Activated CD4-positive, alpha-beta T cell treated with anti-CD3 and anti-CD28 coated beads, Interleukin-2, amount 10 ng/mL, durations not matched to agents 7 days and 5 days (primary cell): ENCODE data around the gene MCM3AP. TPM values are rescaled to one million over a fixed set of nuclear protein-coding genes. Genes with fewer than 3 reads are reported as not detected.

Experiments
- CTCF ChIA-PET: fragments of 350-600 bp; sonication (Branson Sonifier 250); formaldehyde crosslinking; loops from one replicate; lab custom pipeline; 2021; ENCODE audit warnings: antibody characterized with exemption; lab: Charles Lee
- POLR2A ChIA-PET: fragments of 350-600 bp; sonication (Branson Sonifier 250); formaldehyde crosslinking; loops from one replicate; lab custom pipeline; 2021; ENCODE audit warnings: antibody characterized with exemption; lab: Charles Lee
- DNase-seq: peaks from one replicate; pipeline ENCODE4 v3.0.0-alpha.2; 2020
- H3K27ac Mint-ChIP-seq: one replicate; pipeline ENCODE4 v1.8.0; 2021; ENCODE audit warnings: mild to moderate bottlenecking, moderate library complexity, mixed read lengths
- H3K27me3 Mint-ChIP-seq: one replicate; pipeline ENCODE4 v1.8.0; 2021; ENCODE audit warnings: mixed read lengths
- H3K36me3 Mint-ChIP-seq: one replicate; pipeline ENCODE4 v1.8.0; 2021; ENCODE audit warnings: low read depth, mixed read lengths
- H3K4me1 Mint-ChIP-seq: one replicate; pipeline ENCODE4 v1.8.0; 2021; ENCODE audit warnings: mixed read lengths
- H3K4me3 Mint-ChIP-seq: one replicate; pipeline ENCODE4 v1.8.0; 2021; ENCODE audit warnings: mild to moderate bottlenecking, moderate library complexity, mixed read lengths
- H3K9me3 Mint-ChIP-seq: one replicate; pipeline ENCODE4 v1.8.0; 2021; ENCODE audit warnings: mixed read lengths
- total RNA-seq, 2 experiments: library from RNA; stranded (reverse); gene quantifications; one replicate each; pipeline ENCODE4 v1.2.3, GENCODE V29; 2021

Gene MCM3AP
- total RNA-seq, 2 experiments from 2014 or later: 94.5 to 118 TPM

DNA sequence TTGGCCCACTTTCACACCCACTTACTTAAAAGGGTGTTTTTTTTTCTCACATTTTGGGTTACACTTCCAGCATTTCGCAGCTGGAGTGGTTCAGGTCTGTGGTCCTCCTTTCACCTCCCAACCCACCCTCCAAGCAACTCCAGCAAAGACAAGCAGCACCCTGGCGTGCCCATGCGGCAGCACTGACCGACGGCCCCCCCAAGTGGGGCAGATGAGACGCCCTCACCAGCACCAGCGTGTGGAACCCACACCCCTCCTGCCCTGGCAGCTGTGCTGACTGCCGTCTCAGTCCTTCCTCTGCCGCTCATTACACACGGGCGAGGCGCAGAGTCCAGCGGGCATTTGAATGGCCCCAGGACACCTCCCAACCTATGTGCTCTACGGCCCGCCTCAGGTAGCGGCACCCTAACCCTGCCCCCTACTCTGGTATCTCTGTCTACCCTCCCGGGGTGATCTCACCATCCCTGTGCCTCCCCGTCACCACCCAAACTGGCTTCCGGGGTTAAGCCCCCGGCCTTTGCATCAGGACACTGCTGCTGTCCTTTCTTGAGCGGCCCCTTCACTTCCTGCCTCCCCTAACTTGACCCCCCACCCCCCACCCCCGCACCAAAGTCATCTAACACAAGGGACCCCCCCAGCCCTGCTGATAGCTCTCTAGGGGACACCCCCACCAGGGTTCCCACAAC is 67.8 kb downstream of the MCM3AP start:
- Mint-ChIP-seq H3K27me3 (no peaks in the 10 kb centered on the region), H3K9me3 (no peaks in the 10 kb centered on the region), H3K27ac (no peak overlapping the region), H3K36me3 (peaks cover 3% of the 10 kb centered on the region), H3K4me3 (no peak overlapping the region), H3K4me1 (peaks cover 3% of the 10 kb centered on the region)
- ChIA-PET CTCF (no interaction called here), POLR2A (no interaction called here)
- no peak for DNase-seq

DNA sequence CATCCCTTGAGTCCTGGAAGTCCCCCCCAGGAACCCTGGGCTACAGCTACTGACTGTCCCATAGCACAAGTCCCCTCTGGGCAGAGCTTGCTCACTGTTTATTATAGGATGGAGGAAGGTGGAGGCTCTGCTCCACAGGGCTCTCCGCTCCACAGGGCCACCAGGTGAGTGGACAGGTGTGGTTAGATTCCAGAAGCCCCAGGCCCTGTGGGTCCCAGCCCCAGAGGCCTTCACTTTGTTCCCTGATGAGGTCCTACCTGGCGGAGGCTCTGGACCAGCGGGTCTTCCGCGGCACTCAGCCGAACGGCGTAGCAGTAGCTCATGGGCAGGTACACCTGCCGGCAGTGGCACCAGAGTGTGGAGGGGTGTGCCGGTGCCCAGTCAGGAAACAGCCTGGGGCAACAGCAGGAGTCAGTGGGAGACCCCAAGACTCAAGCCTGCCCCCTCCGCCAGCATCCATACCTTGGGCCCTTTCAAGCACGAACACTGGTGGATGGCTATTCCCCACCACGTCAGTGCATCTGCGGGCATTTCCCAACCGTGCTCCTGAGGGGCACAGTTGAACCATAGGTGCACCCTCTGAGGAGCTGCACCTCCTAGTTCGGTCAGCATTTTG is 69.2 kb downstream of the MCM3AP start:
- ChIA-PET CTCF (interaction anchor here (0.9 kb wide), 2 partner anchors 9 to 38 kb away, joined by 3 read pairs; no protein-coding TSS in a partner anchor), POLR2A (no interaction called here)
- Mint-ChIP-seq H3K4me3 (no peak overlapping the region), H3K4me1 (peaks cover 3% of the 10 kb centered on the region), H3K36me3 (no peaks in the 10 kb centered on the region), H3K9me3 (no peaks in the 10 kb centered on the region), H3K27me3 (no peaks in the 10 kb centered on the region), H3K27ac (peak overlapping the region; percentile 28)
- no peak for DNase-seq

DNA sequence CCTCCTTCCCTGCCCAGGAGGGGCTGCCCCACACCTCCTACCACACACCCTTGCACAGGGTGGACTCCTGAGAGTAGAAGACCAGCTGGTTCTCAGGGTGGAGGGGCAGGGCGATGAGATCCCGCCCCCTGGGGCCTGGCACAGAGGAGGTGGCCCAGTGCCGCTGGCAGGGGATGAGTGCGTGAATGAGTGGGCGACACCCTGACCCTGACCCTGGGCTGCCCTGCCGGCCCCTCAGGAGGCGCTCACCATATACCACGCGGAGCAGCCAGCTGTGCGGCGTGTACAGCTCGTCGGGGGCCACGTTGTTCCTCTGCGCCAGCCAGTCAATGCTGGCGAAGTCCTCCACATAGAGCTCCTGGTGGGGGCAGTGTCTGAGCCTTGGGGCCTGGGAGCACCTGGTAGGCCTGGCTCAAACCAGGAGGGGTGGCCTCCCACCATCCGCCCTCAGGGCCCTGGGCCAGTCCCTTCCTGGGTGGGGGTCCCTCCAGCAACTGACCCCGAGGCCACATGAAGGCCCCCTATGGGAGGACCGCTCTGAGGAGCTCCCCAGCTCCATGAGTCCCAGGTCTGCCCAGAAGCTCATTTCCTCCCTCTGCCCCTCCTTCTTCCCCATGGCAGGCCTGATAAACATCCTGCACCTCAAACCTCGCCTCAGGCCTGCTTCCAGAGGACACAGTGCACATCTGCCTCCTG is 69.8 kb downstream of the MCM3AP start:
- no peaks in the 10 kb centered on the region for H3K27me3 Mint-ChIP-seq
- POLR2A ChIA-PET: no interaction called here
- peaks cover 3% of the 10 kb centered on the region for H3K4me1 Mint-ChIP-seq
- CTCF ChIA-PET: interaction anchor here (0.9 to 1.1 kb wide), 3 partner anchors 9 to 72 kb away, joined by 3 read pairs; no protein-coding TSS in a partner anchor
- H3K4me3 Mint-ChIP-seq: no peak overlapping the region
- no peak for DNase-seq
- no peaks in the 10 kb centered on the region for H3K9me3 Mint-ChIP-seq
- H3K27ac Mint-ChIP-seq: peak overlapping the region; percentile 28
- no peaks in the 10 kb centered on the region for H3K36me3 Mint-ChIP-seq

DNA sequence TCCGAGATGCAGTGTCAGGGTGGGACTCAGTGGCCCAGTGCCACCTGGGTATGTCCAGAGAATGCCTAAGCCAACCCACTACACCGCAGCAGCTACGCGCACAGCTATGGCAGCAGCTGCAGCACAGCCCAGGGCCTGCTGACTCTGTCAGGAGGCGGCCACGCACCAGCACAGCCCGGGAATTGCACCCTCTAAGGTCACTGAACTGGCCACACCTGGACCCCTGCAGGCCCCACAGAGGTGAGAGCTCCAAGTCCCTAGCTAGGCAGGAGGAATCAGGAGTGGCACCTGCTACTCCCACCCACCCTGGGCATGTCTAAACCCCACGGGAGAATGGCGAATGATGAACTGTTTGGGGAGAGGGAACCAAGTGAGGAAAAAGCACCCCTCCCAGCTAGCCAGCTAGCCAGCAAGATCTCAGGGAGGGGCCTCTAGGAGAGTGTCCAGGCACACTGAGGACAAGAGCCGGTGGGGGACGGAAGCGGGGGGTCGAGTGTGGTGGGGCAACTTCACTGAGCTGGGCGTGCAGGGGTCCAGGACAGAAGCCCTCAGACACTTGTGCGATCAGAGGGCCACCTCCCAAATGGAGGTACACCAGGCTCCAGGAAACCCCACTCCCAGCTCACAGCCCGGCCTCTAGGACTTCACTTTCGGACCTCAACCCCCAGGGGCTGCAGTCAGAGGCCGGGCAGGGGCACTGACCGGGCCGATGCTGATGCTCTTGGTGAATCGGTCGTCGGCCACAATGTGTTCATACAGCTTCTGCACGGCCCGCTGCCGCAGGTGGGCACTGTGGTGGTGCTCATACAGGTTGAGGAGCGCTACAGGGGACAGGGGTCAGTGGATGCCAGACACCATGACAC is 70.7 kb downstream of the MCM3AP start:
- H3K4me1 Mint-ChIP-seq: peaks cover 3% of the 10 kb centered on the region
- H3K27ac Mint-ChIP-seq: no peak overlapping the region
- no peaks in the 10 kb centered on the region for H3K27me3 Mint-ChIP-seq
- peaks cover under 1% of the 10 kb centered on the region for H3K36me3 Mint-ChIP-seq
- ChIA-PET CTCF (interaction anchor here (0.9 to 1.1 kb wide), 2 partner anchors 8 to 71 kb away, joined by 3 read pairs; no protein-coding TSS in a partner anchor), POLR2A (no interaction called here)
- H3K4me3 Mint-ChIP-seq: no peak overlapping the region
- no peak for DNase-seq
- no peaks in the 10 kb centered on the region for H3K9me3 Mint-ChIP-seq

DNA sequence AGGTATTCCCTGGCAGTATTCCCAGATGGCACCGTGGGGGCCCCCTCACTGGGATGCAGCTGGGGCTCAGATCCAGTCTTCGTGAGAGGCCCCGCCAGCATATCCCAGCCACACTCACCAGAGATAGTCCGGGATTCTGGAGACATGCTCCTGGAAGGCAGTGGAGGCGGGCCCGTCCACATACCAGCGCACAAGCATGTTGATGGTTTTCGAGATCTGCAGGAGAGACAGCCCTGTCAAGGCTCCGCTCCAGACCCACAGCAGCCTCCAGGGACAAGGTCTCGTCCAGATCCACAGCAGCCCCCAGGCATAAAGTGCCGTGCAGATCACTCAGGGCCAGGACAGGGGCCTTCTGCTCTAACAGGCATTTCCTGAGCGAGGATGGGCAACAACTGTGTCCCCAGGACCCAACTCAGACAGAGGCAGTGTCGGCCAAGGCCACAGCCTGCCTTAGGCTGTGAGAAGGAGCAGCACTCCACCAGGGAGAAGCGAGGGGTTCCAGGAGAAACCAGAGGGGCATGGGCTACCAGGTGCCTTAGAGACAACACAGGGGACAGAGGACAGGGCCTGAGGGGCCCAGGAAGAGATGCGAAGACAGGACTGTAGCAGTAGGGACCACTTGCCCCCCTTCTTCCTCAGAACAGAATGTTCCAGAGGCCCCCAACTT is 71.7 kb downstream of the MCM3AP start:
- DNase-seq: no peak
- Mint-ChIP-seq H3K27ac (no peak overlapping the region), H3K36me3 (peaks cover 1% of the 10 kb centered on the region), H3K4me3 (no peak overlapping the region), H3K27me3 (no peaks in the 10 kb centered on the region), H3K9me3 (no peaks in the 10 kb centered on the region), H3K4me1 (peaks cover 3% of the 10 kb centered on the region)
- POLR2A ChIA-PET: no interaction called here
- CTCF ChIA-PET: no interaction called here

DNA sequence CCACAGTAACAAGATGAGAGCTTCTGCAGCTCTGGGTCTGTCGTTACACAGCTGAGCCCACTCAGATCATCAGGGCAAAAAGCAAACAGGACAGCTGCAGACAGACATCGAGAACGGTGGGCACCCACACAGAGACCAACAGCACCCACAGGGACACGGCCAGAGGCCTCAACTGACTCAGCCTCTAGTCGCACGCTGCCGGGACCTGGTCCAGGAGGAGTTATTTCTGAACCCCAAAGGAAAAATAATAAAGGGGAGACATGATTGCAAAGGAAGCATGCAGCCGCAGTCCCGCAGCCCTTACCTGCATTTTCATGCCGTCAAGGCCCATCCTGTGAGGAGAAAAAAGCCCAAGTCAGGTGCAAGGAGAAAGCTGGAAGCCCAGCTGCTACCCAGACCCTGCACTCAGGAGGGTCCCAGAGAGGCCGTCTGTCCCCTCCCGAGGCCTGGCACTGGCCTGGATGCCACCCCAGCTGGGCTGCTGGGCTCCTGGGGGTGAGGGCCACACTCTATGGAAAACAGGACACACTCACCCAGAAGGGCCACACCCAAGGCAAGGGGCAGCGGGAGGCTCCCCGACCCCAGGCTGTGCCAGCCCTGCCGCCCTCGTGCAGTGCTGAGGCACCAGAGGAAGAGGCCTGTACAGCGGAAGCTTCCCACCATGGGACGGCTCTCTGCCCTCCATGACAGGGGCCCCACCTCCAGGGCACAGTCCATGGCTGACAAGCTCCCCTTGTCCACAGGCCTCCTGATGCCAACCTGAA is 72.5 kb downstream of the MCM3AP start:
- H3K4me1 Mint-ChIP-seq: peaks cover 3% of the 10 kb centered on the region
- no peak for DNase-seq
- no peak overlapping the region for H3K27ac Mint-ChIP-seq
- H3K27me3 Mint-ChIP-seq: no peaks in the 10 kb centered on the region
- CTCF ChIA-PET: no interaction called here
- POLR2A ChIA-PET: no interaction called here
- no peak overlapping the region for H3K4me3 Mint-ChIP-seq
- H3K36me3 Mint-ChIP-seq: peaks cover 1% of the 10 kb centered on the region
- no peaks in the 10 kb centered on the region for H3K9me3 Mint-ChIP-seq

DNA sequence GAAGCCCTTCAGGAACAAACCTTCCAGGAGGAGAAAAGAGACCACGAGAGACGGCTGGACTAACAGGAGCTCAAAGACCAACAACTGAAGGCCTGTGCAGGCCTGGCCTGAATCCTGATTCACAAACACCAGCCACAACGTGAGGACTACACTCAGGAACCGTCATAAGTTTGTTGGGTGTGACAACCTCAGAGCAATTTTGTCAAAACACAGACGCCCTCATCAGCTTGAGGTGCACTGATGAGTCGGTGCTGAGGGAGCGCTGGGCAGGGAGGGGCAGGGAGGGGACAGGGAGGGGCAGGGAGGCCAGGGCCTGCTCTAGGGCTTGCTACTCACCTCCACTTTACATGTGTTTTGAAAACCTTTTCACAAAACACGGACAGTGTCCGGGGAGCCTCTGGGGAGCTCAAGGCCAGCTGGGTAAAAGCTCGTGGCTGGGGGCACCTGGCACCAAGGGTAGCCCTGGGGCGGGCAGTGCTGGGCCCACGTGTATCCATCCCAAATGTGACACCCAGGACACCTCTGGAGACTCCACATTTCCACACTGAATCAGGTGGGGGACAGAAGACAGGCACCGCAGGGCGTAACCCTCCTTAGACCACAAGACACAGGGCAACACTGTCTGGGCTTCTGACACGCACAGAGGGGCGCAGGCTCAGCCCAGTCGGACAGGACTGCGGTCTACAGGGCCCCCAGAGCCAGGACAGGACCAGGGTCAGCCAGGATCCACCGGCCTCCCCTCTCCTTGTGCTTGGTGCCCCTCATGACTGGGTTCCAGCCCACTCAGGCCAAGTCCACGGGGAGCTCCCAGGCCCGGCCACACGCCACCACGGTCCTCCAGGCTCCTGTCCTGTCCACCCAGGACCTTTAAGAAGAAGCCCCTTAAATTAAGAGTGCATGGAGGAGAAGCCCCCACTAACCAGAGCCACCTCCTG is 73.4 kb downstream of the MCM3AP start:
- no peak for DNase-seq
- Mint-ChIP-seq H3K4me1 (peaks cover 3% of the 10 kb centered on the region), H3K9me3 (no peaks in the 10 kb centered on the region), H3K4me3 (no peak overlapping the region), H3K27ac (no peak overlapping the region), H3K27me3 (no peaks in the 10 kb centered on the region), H3K36me3 (peaks cover 1% of the 10 kb centered on the region)
- ChIA-PET CTCF (interaction anchor here (0.6 kb wide), 1 partner anchor 161 kb away, joined by 3 read pairs; no protein-coding TSS in a partner anchor), POLR2A (no interaction called here)

DNA sequence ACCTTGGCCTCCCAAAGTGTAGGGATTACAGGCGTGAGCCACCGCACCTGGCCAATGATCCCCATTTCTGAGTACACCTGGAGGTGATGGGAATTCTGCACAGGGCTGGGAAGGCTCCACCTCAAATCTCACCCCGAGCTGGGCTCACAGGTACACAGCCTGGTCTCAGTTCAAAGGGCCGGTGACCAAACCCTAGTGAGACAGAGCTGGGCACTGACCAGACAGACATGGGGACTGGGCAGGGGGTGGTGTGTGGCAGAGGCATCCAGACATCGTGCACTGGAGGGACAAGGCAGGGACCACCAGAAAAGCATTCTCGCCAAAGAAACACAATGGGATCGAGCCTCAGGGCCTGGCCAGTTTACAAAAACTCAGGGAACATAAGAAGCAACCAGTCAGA is 74.0 kb downstream of the MCM3AP start:
- POLR2A ChIA-PET: no interaction called here
- no peaks in the 10 kb centered on the region for H3K9me3 Mint-ChIP-seq

DNA sequence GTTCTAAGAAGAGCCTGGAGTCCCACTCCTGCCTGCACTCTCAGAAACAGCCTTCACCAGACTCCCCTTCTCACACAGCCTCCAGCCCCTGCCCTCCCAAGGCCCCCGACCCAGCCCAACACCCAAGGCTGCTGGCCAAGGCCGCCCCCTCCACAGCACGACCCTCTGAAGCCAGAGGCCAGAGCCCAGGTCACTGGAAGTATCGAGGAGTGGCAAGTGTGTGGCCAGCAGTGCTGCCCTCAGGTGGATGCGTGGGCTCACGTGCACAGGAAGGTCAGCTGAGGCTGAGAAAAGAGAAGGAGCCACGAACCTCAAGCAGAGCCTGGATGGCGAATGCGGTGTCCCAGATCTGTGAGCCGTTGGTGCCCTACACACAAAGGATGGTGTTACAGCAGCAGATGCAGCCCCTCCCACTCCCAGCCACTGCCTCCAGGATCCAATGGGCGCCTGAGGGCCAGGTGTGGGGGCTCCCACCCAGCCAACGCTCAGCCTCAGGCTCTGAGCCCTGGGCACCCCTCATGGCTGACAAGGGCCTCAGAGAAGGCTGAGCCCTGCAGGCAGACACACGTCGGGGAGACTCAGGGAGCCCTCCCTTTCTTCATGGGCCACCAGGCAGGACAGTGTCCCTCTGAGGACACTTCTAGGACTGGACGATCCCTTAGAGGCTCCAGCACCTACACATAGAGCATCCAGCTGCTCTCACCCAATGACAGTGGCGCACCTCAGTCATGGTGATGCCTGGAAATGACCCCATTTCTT is 74.9 kb downstream of the MCM3AP start:
- no peak overlapping the region for H3K27ac Mint-ChIP-seq

More for the DNA sequence above, 74.0 kb downstream of the MCM3AP start:
- Mint-ChIP-seq H3K27me3 (no peaks in the 10 kb centered on the region), H3K27ac (no peak overlapping the region), H3K4me1 (peaks cover 3% of the 10 kb centered on the region), H3K36me3 (peaks cover 1% of the 10 kb centered on the region), H3K4me3 (no peak overlapping the region)
- DNase-seq: no peak
- CTCF ChIA-PET: interaction anchor here (0.6 kb wide), 1 partner anchor 161 kb away, joined by 3 read pairs; no protein-coding TSS in a partner anchor

More for the DNA sequence above, 74.9 kb downstream of the MCM3AP start:
- H3K4me1 Mint-ChIP-seq: no peaks in the 10 kb centered on the region
- CTCF ChIA-PET: no interaction called here
- POLR2A ChIA-PET: no interaction called here
- no peak for DNase-seq
- no peaks in the 10 kb centered on the region for H3K27me3 Mint-ChIP-seq
- peaks cover 1% of the 10 kb centered on the region for H3K36me3 Mint-ChIP-seq
- H3K4me3 Mint-ChIP-seq: no peak overlapping the region
- H3K9me3 Mint-ChIP-seq: no peaks in the 10 kb centered on the region
